Ishikawa (cell line): ENCODE measurements around the gene CADM3.

Source experiments
- CREB1 ChIP-seq: IDR thresholded peaks from 2 replicates; pipeline ENCODE4 v1.6.1; 2012; ENCODE audit warnings: low read depth
- EP300 ChIP-seq: IDR thresholded peaks from 2 replicates; pipeline ENCODE4 v1.6.1; 2012; ENCODE audit warnings: borderline replicate concordance
- TAF1 ChIP-seq: IDR thresholded peaks from 2 replicates; pipeline ENCODE4 v1.6.1; 2012; ENCODE audit warnings: low read depth, mild to moderate bottlenecking
- TCF12 ChIP-seq: IDR thresholded peaks from 2 replicates; pipeline ENCODE4 v1.6.1; 2012; ENCODE audit warnings: low read depth
- TEAD4 ChIP-seq: IDR thresholded peaks from 2 replicates; pipeline ENCODE4 v1.6.1; 2012
- YY1 ChIP-seq: IDR thresholded peaks from 2 replicates; pipeline ENCODE4 v1.6.1; 2012; ENCODE audit warnings: low read depth
- ZBTB7A ChIP-seq: IDR thresholded peaks from 2 replicates; pipeline ENCODE4 v1.6.1; 2012; ENCODE audit warnings: low read depth
- TF ChIP-seq, protein P1 (sequence below): IDR thresholded peaks from 2 replicates; pipeline ENCODE4 v1.6.1; 2012
- TF ChIP-seq, protein P2 (sequence below): IDR thresholded peaks from 2 replicates; pipeline ENCODE4 v1.6.1; 2012; ENCODE audit warnings: low read depth, mild to moderate bottlenecking

GRCh38 chr1:159201642-159202041 lies 30.2 kb downstream of the CADM3 start:
- no peak for TF ChIP-seq TAF1
- no peak for TF ChIP-seq EP300
- TF ChIP-seq, protein P1, sequence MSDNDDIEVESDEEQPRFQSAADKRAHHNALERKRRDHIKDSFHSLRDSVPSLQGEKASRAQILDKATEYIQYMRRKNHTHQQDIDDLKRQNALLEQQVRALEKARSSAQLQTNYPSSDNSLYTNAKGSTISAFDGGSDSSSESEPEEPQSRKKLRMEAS, result no peak
- no peak for TF ChIP-seq CREB1
- TF ChIP-seq, protein P2, sequence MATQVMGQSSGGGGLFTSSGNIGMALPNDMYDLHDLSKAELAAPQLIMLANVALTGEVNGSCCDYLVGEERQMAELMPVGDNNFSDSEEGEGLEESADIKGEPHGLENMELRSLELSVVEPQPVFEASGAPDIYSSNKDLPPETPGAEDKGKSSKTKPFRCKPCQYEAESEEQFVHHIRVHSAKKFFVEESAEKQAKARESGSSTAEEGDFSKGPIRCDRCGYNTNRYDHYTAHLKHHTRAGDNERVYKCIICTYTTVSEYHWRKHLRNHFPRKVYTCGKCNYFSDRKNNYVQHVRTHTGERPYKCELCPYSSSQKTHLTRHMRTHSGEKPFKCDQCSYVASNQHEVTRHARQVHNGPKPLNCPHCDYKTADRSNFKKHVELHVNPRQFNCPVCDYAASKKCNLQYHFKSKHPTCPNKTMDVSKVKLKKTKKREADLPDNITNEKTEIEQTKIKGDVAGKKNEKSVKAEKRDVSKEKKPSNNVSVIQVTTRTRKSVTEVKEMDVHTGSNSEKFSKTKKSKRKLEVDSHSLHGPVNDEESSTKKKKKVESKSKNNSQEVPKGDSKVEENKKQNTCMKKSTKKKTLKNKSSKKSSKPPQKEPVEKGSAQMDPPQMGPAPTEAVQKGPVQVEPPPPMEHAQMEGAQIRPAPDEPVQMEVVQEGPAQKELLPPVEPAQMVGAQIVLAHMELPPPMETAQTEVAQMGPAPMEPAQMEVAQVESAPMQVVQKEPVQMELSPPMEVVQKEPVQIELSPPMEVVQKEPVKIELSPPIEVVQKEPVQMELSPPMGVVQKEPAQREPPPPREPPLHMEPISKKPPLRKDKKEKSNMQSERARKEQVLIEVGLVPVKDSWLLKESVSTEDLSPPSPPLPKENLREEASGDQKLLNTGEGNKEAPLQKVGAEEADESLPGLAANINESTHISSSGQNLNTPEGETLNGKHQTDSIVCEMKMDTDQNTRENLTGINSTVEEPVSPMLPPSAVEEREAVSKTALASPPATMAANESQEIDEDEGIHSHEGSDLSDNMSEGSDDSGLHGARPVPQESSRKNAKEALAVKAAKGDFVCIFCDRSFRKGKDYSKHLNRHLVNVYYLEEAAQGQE, result no peak
- no peak for TF ChIP-seq YY1
- no peak for TF ChIP-seq ZBTB7A
- no peak for TF ChIP-seq TEAD4
- no peak for TF ChIP-seq TCF12
